ENCODE data around the gene KCNK18.
A peak's percentile ranks its signal among the peaks of the same experiment; 100 is the strongest.
"Not testable (repeated sequence)": the region's sequence is repeated elsewhere in the genome, so short reads cannot be mapped to it uniquely, and the experiment has no call there.

The KCNK18 gene

GRCh38 chr10:117175215-117175900 lies 21.9 kb upstream of the KCNK18 start:
- peak overlapping the region; percentile 29 for H3K4me3 ChIP-seq (ENCODE audit: extremely low read depth, insufficient read depth, low read length, poor library complexity, severe bottlenecking)
- no peaks in the 10 kb centered on the region for H3K9me3 ChIP-seq (ENCODE audit: control insufficient read depth, low read length)
- H3K27ac ChIP-seq (ENCODE audit: low read depth, low read length, severe bottlenecking) = no peak overlapping the region
- 3 to 4% methylated on average over 43 to 46 of the region's 46 CpGs for WGBS, 2 experiments (ENCODE audit: insufficient coverage in 2 of 2)
- H3K36me3 ChIP-seq (ENCODE audit: control insufficient read depth, insufficient read depth, low read length) = no peaks in the 10 kb centered on the region
- peaks cover 4% of the 10 kb centered on the region for H3K4me1 ChIP-seq (ENCODE audit: control insufficient read depth, insufficient read depth, low read length, poor library complexity, severe bottlenecking)

- H3K27ac ChIP-seq (ENCODE audit: low read depth, low read length, severe bottlenecking) = no peak overlapping the region
- WGBS, 2 experiments (ENCODE audit: insufficient coverage in 2 of 2) = 5 to 21% methylated on average over 4 to 6 of the region's 12 CpGs
- peaks cover 4% of the 10 kb centered on the region for H3K4me1 ChIP-seq (ENCODE audit: control insufficient read depth, insufficient read depth, low read length, poor library complexity, severe bottlenecking)
- peak overlapping the region; percentile 29 for H3K4me3 ChIP-seq (ENCODE audit: extremely low read depth, insufficient read depth, low read length, poor library complexity, severe bottlenecking)
- no peaks in the 10 kb centered on the region for H3K9me3 ChIP-seq (ENCODE audit: control insufficient read depth, low read length)
- H3K36me3 ChIP-seq (ENCODE audit: control insufficient read depth, insufficient read depth, low read length) = no peaks in the 10 kb centered on the region
Measured at GRCh38 chr10:117175901-117176534, 21.3 kb upstream of the KCNK18 start.

GRCh38 chr10:117178190-117178589 lies 19.1 kb upstream of the KCNK18 start:
- Histone ChIP-seq H3K4me3 (ENCODE audit: extremely low read depth, insufficient read depth, low read length, poor library complexity, severe bottlenecking) (no peak overlapping the region), H3K36me3 (ENCODE audit: control insufficient read depth, insufficient read depth, low read length) (no peaks in the 10 kb centered on the region), H3K27ac (ENCODE audit: low read depth, low read length, severe bottlenecking) (no peak overlapping the region), H3K4me1 (ENCODE audit: control insufficient read depth, insufficient read depth, low read length, poor library complexity, severe bottlenecking) (peaks cover 4% of the 10 kb centered on the region), H3K9me3 (ENCODE audit: control insufficient read depth, low read length) (no peaks in the 10 kb centered on the region)
- 93 to 100% methylated on average over 1 to 3 of the region's 3 CpGs for WGBS, 2 experiments (ENCODE audit: insufficient coverage in 2 of 2)

- Histone ChIP-seq H3K4me1 (ENCODE audit: control insufficient read depth, insufficient read depth, low read length, poor library complexity, severe bottlenecking) (no peaks in the 10 kb centered on the region), H3K4me3 (ENCODE audit: extremely low read depth, insufficient read depth, low read length, poor library complexity, severe bottlenecking) (no peak overlapping the region), H3K27ac (ENCODE audit: low read depth, low read length, severe bottlenecking) (no peak overlapping the region), H3K36me3 (ENCODE audit: control insufficient read depth, insufficient read depth, low read length) (no peaks in the 10 kb centered on the region), H3K9me3 (ENCODE audit: control insufficient read depth, low read length) (peaks cover 6% of the 10 kb centered on the region)
- WGBS, 2 experiments (ENCODE audit: insufficient coverage in 2 of 2) = 91 to 95% methylated on average over 10 of the region's 10 CpGs
Measured at GRCh38 chr10:117184296-117184695, 13.0 kb upstream of the KCNK18 start.

GRCh38 chr10:117184821-117185220 lies 12.5 kb upstream of the KCNK18 start:
- peaks cover 10% of the 10 kb centered on the region for H3K9me3 ChIP-seq (ENCODE audit: control insufficient read depth, low read length)
- no peak overlapping the region for H3K4me3 ChIP-seq (ENCODE audit: extremely low read depth, insufficient read depth, low read length, poor library complexity, severe bottlenecking)
- 90 to 100% methylated on average over 1 of the region's 3 CpGs for WGBS, 2 experiments (ENCODE audit: insufficient coverage in 2 of 2)
- no peaks in the 10 kb centered on the region for H3K36me3 ChIP-seq (ENCODE audit: control insufficient read depth, insufficient read depth, low read length)
- no peak overlapping the region for H3K27ac ChIP-seq (ENCODE audit: low read depth, low read length, severe bottlenecking)
- H3K4me1 ChIP-seq (ENCODE audit: control insufficient read depth, insufficient read depth, low read length, poor library complexity, severe bottlenecking) = no peaks in the 10 kb centered on the region

GRCh38 chr10:117185817-117186216 lies 11.5 kb upstream of the KCNK18 start:
- H3K4me1 ChIP-seq (ENCODE audit: control insufficient read depth, insufficient read depth, low read length, poor library complexity, severe bottlenecking); H3K36me3 ChIP-seq (ENCODE audit: control insufficient read depth, insufficient read depth, low read length); H3K27ac ChIP-seq (ENCODE audit: low read depth, low read length, severe bottlenecking); H3K4me3 ChIP-seq (ENCODE audit: extremely low read depth, insufficient read depth, low read length, poor library complexity, severe bottlenecking): not testable (repeated sequence)
- peaks cover 10% of the 10 kb centered on the region for H3K9me3 ChIP-seq (ENCODE audit: control insufficient read depth, low read length)
- WGBS, 2 experiments (ENCODE audit: insufficient coverage in 2 of 2) = 83 to 91% methylated on average over 2 to 4 of the region's 4 CpGs

- Histone ChIP-seq H3K9me3 (ENCODE audit: control insufficient read depth, low read length) (peaks cover 10% of the 10 kb centered on the region), H3K4me3 (ENCODE audit: extremely low read depth, insufficient read depth, low read length, poor library complexity, severe bottlenecking) (no peak overlapping the region), H3K4me1 (ENCODE audit: control insufficient read depth, insufficient read depth, low read length, poor library complexity, severe bottlenecking) (no peaks in the 10 kb centered on the region), H3K36me3 (ENCODE audit: control insufficient read depth, insufficient read depth, low read length) (no peaks in the 10 kb centered on the region), H3K27ac (ENCODE audit: low read depth, low read length, severe bottlenecking) (no peak overlapping the region)
- 67 to 74% methylated on average over 4 of the region's 4 CpGs for WGBS, 2 experiments (ENCODE audit: insufficient coverage in 2 of 2)
Measured at GRCh38 chr10:117186832-117187615, 10.3 kb upstream of the KCNK18 start.

GRCh38 chr10:117188371-117188770 lies 8.9 kb upstream of the KCNK18 start:
- H3K9me3 ChIP-seq (ENCODE audit: control insufficient read depth, low read length) = peaks cover 10% of the 10 kb centered on the region
- H3K4me3 ChIP-seq (ENCODE audit: extremely low read depth, insufficient read depth, low read length, poor library complexity, severe bottlenecking) = no peak overlapping the region
- H3K27ac ChIP-seq (ENCODE audit: low read depth, low read length, severe bottlenecking) = no peak overlapping the region
- no peaks in the 10 kb centered on the region for H3K4me1 ChIP-seq (ENCODE audit: control insufficient read depth, insufficient read depth, low read length, poor library complexity, severe bottlenecking)
- H3K36me3 ChIP-seq (ENCODE audit: control insufficient read depth, insufficient read depth, low read length) = no peaks in the 10 kb centered on the region
- WGBS, 2 experiments (ENCODE audit: insufficient coverage in 2 of 2) = 84 to 90% methylated on average over 2 of the region's 2 CpGs

GRCh38 chr10:117189557-117189956 lies 7.7 kb upstream of the KCNK18 start:
- no peak overlapping the region for H3K27ac ChIP-seq (ENCODE audit: low read depth, low read length, severe bottlenecking)
- no peak overlapping the region for H3K4me3 ChIP-seq (ENCODE audit: extremely low read depth, insufficient read depth, low read length, poor library complexity, severe bottlenecking)
- no CpG with 5 or more reads among the region's 1 CpG for WGBS, 2 experiments (ENCODE audit: insufficient coverage in 2 of 2)
- H3K36me3 ChIP-seq (ENCODE audit: control insufficient read depth, insufficient read depth, low read length) = no peaks in the 10 kb centered on the region
- H3K4me1 ChIP-seq (ENCODE audit: control insufficient read depth, insufficient read depth, low read length, poor library complexity, severe bottlenecking) = no peaks in the 10 kb centered on the region
- H3K9me3 ChIP-seq (ENCODE audit: control insufficient read depth, low read length) = peaks cover 10% of the 10 kb centered on the region

GRCh38 chr10:117198088-117198487 lies 799 bp downstream of the KCNK18 start:
- no peak overlapping the region for H3K27ac ChIP-seq (ENCODE audit: low read depth, low read length, severe bottlenecking)

More at GRCh38 chr10:117198088-117198487, 799 bp downstream of the KCNK18 start:
- Histone ChIP-seq H3K4me3 (ENCODE audit: extremely low read depth, insufficient read depth, low read length, poor library complexity, severe bottlenecking) (no peak overlapping the region), H3K36me3 (ENCODE audit: control insufficient read depth, insufficient read depth, low read length) (no peaks in the 10 kb centered on the region), H3K9me3 (ENCODE audit: control insufficient read depth, low read length) (no peaks in the 10 kb centered on the region), H3K4me1 (ENCODE audit: control insufficient read depth, insufficient read depth, low read length, poor library complexity, severe bottlenecking) (no peaks in the 10 kb centered on the region)
- WGBS, 2 experiments (ENCODE audit: insufficient coverage in 2 of 2) = 0 to 33% methylated on average over 1 of the region's 4 CpGs

Measured in mesodermal cell (in vitro differentiated cells).